Endothelial cell of umbilical vein (primary cell): ENCODE results near the gene NFATC1. TPM values are rescaled to one million over a fixed set of nuclear protein-coding genes. Genes with fewer than 3 reads are reported as not detected.

Source experiments
- BruUV-seq: library from RNA; stranded (reverse); fragments of 400-500 nt; replicated peaks from 2 replicates; lab custom pipeline; 2021; lab: Mats Ljungman, UMichigan
- CTCF ChIA-PET: fragments of 300-600, 350-600 bp; sonication (Branson Sonifier 250); formaldehyde crosslinking; loops from one replicate; lab custom pipeline; 2021; ENCODE audit warnings: antibody characterized with exemption, inconsistent platforms; lab: Charles Lee
- POLR2A ChIA-PET: fragments of 300-600, 350-600 bp; sonication (Branson Sonifier 250); formaldehyde crosslinking; loops from one replicate; lab custom pipeline; 2021; ENCODE audit warnings: antibody characterized with exemption, inconsistent platforms; lab: Charles Lee
- DNase-seq: peaks from one replicate; pipeline ENCODE4 v3.0.0-alpha.2; 2011; ENCODE audit warnings: low read depth, low spot score
- FAIRE-seq: peaks from 2 replicates; lab custom pipeline; 2011; peaks lifted over from hg19 to GRCh38; lab: Jason Lieb, UNC
- H2AFZ ChIP-seq: 2 replicates; pipeline ENCODE4 v1.6.0; 2012; ENCODE audit warnings: low read depth, low read length, control low read depth, inconsistent platforms
- H3K27ac ChIP-seq: 2 replicates; pipeline ENCODE4 v1.5.1; 2011; ENCODE audit warnings: low read depth, mild to moderate bottlenecking, control low read depth, low read length, moderate library complexity; ENCODE audit not compliant: insufficient read depth
- H3K27me3 ChIP-seq, 2 experiments: 2 replicates each; pipeline versions ENCODE4 v1.6.0 to v1.6.1; 2011; ENCODE audit warnings: low read length in 2 of 2, mixed read lengths in 1 of 2; ENCODE audit not compliant: control insufficient read depth in 2 of 2, insufficient read depth in 2 of 2
- H3K36me3 ChIP-seq, 2 experiments: 2 replicates in 1 of 2; 3 replicates in 1 of 2; pipeline ENCODE4 v1.5.1; 2011; ENCODE audit warnings: low read length in 2 of 2, mild to moderate bottlenecking in 1 of 2, moderate library complexity in 1 of 2; ENCODE audit not compliant: control insufficient read depth in 2 of 2, insufficient read depth in 2 of 2; ENCODE audit errors: extremely low read depth in 1 of 2
- H3K4me1 ChIP-seq: 3 replicates; pipeline ENCODE4 v1.5.1; 2011; ENCODE audit warnings: mild to moderate bottlenecking, low read length; ENCODE audit not compliant: control insufficient read depth, insufficient read depth; ENCODE audit errors: extremely low read depth
- H3K4me2 ChIP-seq: 2 replicates; pipeline ENCODE4 v1.6.1; 2011; ENCODE audit warnings: low read length, control low read depth, mixed read lengths; ENCODE audit not compliant: insufficient read depth
- H3K4me3 ChIP-seq, 3 experiments: fragments of 200-600 bp in 1 of 3; sonication (generic), shearing (Covaris generic) in 1 of 3; replicated peaks in 1 of 3; 2 replicates each; pipeline ENCODE4 v1.5.1; 2011 to 2016; ENCODE audit warnings: control low read depth in 3 of 3, low read length in 3 of 3, mild to moderate bottlenecking in 2 of 3, inconsistent platforms in 1 of 3, low read depth in 1 of 3, moderate library complexity in 1 of 3; ENCODE audit not compliant: insufficient read depth in 1 of 3
- H3K79me2 ChIP-seq: 2 replicates; pipeline ENCODE4 v1.6.0; 2012; ENCODE audit warnings: low read length, inconsistent platforms; ENCODE audit not compliant: control insufficient read depth, insufficient read depth
- H3K9ac ChIP-seq: replicated peaks from 2 replicates; pipeline ENCODE3; 2011; ENCODE audit warnings: low read length, control low read depth; ENCODE audit not compliant: insufficient read depth; ENCODE audit errors: extremely low read depth
- H3K9me1 ChIP-seq: replicated peaks from 3 replicates; pipeline ENCODE4 v1.6.0; 2011; ENCODE audit warnings: mild to moderate bottlenecking, low read length; ENCODE audit not compliant: control insufficient read depth, insufficient read depth; ENCODE audit errors: extremely low read depth
- H3K9me3 ChIP-seq: replicated peaks from 2 replicates; pipeline ENCODE4 v1.5.1; 2012; ENCODE audit warnings: low read length, inconsistent platforms; ENCODE audit not compliant: control insufficient read depth, insufficient read depth
- H4K20me1 ChIP-seq: replicated peaks from 2 replicates; pipeline ENCODE3; 2011; ENCODE audit warnings: mild to moderate bottlenecking, low read length; ENCODE audit not compliant: control insufficient read depth, insufficient read depth; ENCODE audit errors: extremely low read depth
- CTCF ChIP-seq, 2 donors: IDR thresholded peaks; 1 replicate in 1 of 2; 2 replicates in 1 of 2; pipeline ENCODE4 v1.5.1; 2011; ENCODE audit warnings: low read length in 2 of 2, mild to moderate bottlenecking in 2 of 2, moderate library complexity in 2 of 2, control low read depth in 1 of 2, inconsistent platforms in 1 of 2, low read depth in 1 of 2; ENCODE audit not compliant: insufficient read depth in 1 of 2; ENCODE audit errors: extremely low read depth in 1 of 2
- EZH2 ChIP-seq: IDR thresholded peaks from 2 replicates; pipeline ENCODE4 v1.6.1; 2012; ENCODE audit warnings: borderline replicate concordance, low read depth, mild to moderate bottlenecking, moderate library complexity, low read length, inconsistent platforms; ENCODE audit not compliant: severe bottlenecking
- FOS ChIP-seq: IDR thresholded peaks from 2 replicates; pipeline ENCODE4 v1.6.1; 2011; ENCODE audit warnings: mild to moderate bottlenecking, low read length, moderate library complexity, borderline replicate concordance; ENCODE audit not compliant: insufficient read depth
- GATA2 ChIP-seq: IDR thresholded peaks from 2 replicates; pipeline ENCODE4 v1.7.0; 2011; ENCODE audit warnings: low read depth, mild to moderate bottlenecking, moderate library complexity, mixed read lengths, low read length; ENCODE audit not compliant: insufficient read length, insufficient read depth
- JUN ChIP-seq: IDR thresholded peaks from 2 replicates; pipeline ENCODE4 v1.6.1; 2011; ENCODE audit warnings: borderline replicate concordance, low read depth; ENCODE audit not compliant: insufficient read length, insufficient read depth
- MAX ChIP-seq: IDR thresholded peaks from 2 replicates; pipeline ENCODE4 v1.6.1; 2011; ENCODE audit not compliant: insufficient read depth, insufficient read length
- MYC ChIP-seq: IDR thresholded peaks from one replicate; pipeline ENCODE4 v1.6.1; 2011; ENCODE audit warnings: mild to moderate bottlenecking, low read depth, low read length
- POLR2A ChIP-seq: IDR thresholded peaks from 2 replicates; pipeline ENCODE4 v1.6.1; 2012; ENCODE audit warnings: low read depth, mild to moderate bottlenecking, control low read depth, low read length
- POLR2AphosphoS5 ChIP-seq: IDR thresholded peaks from 2 replicates; pipeline ENCODE4 v1.6.1; 2012; ENCODE audit warnings: low read depth, mild to moderate bottlenecking, control low read depth, low read length, moderate library complexity; ENCODE audit not compliant: insufficient read depth
- dilution Hi-C: fragments of 300-500 bp; cut with MboI; formaldehyde crosslinking; loops from one replicate; pipeline ENCODE4 v1.15.0; 2019; ENCODE audit warnings: low sequenced_read_pairs; ENCODE audit not compliant: extremely low pct_ligation_motif_present
- intact Hi-C: fragments of 100-400 bp; cut with micrococcal nuclease; formaldehyde crosslinking; loops from one replicate; pipeline ENCODE4 v1.10.0; 2022
- polyA plus RNA-seq, 4 experiments: library from polyadenylated mRNA; depleted of rRNA in 3 of 4; stranded (reverse) in 3 of 4; unstranded in 1 of 4; fragments of >200 nt; gene quantifications; 2 replicates each; pipeline versions ENCODE4 v1.2.1 to v1.2.3, GENCODE V29; 2011 to 2012; ENCODE audit warnings: missing spikeins in 1 of 4
- total RNA-seq: library from RNA; stranded (reverse); gene quantifications from 2 replicates; pipeline ENCODE4 v1.2.3, GENCODE V29; 2021

The NFATC1 gene
- total and polyA plus RNA-seq, 2 donors (not counting 3 experiments of a cell fraction or from before 2014, with no cell fraction given) = 11.1 to 30.0 TPM

GRCh38 chr18:79493801-79494211 is 98.1 kb downstream of the NFATC1 start:
- Histone ChIP-seq H4K20me1 (no peaks in the 10 kb centered on the region), H3K4me1 (peaks cover 14% of the 10 kb centered on the region), H3K27ac (no peak overlapping the region), H3K9ac (no peak overlapping the region), H3K9me3 (no peaks in the 10 kb centered on the region), H3K9me1 (no peaks in the 10 kb centered on the region), H3K36me3 (peaks cover 0 to 9% of the 10 kb centered on the region in 2 experiments), H3K79me2 (no peaks in the 10 kb centered on the region), H3K27me3 (no peaks in the 10 kb centered on the region), H2AFZ (no peak overlapping the region), H3K4me3 (no peak overlapping the region), H3K4me2 (no peak overlapping the region)
- no TSS peak for BruUV-seq
- intact Hi-C loops (no loop called here), dilution Hi-C loops (no loop called here)
- TF ChIP-seq MAX (no peak), JUN (no peak), EZH2 (no peak), POLR2AphosphoS5 (no peak), GATA2 (no peak), MYC (no peak), FOS (no peak), POLR2A (no peak), CTCF (IDR thresholded peaks at IDR 0.05; ENCODE audit: extremely low read depth in 1 of 2, insufficient read depth in 1 of 2, low read depth in 1 of 2, low read length in 2 of 2) (no peak)
- CTCF ChIA-PET = interaction anchor here (1.1 kb wide), 1 partner anchor 13 kb away, joined by 3 read pairs; no protein-coding TSS in a partner anchor
- FAIRE-seq = no peak
- POLR2A ChIA-PET = no interaction called here
- DNase-seq = no peak
